ENCODE results near the gene CDS2. TPM values are rescaled to one million over a fixed set of nuclear protein-coding genes. Genes with fewer than 3 reads are reported as not detected.

CDS2 gene
- total and polyA plus RNA-seq, 2 of the 13 experiments (the other 11 are each of a cell fraction or from before 2014, with no cell fraction given): 81.3 to 153 TPM

GRCh38 chr20:5126512-5127203 lies at the start of gene CDS2 (continued):
- TF ChIP-seq SMAD3 (CRISPR knock-in tag; IDR thresholded peaks at IDR 0.05): peak; percentile 96
- no peak for TF ChIP-seq ZNF432 (CRISPR knock-in tag; IDR thresholded peaks at IDR 0.05; ENCODE audit: borderline replicate concordance)
- TF ChIP-seq FLYWCH1 (CRISPR knock-in tag; IDR thresholded peaks at IDR 0.05): no peak
- TF ChIP-seq AGO2 (optimal IDR thresholded peaks at IDR 0.05; ENCODE audit: low read depth, low read length): peak; percentile 92
- TF ChIP-seq STAT5B (CRISPR knock-in tag; IDR thresholded peaks at IDR 0.05): no peak
- no peak for TF ChIP-seq GZF1 (CRISPR knock-in tag; IDR thresholded peaks at IDR 0.05)
- peak; percentile 68; the same call in 1 of the 2 replicates for TF ChIP-seq KLF15 (CRISPR knock-in tag; IDR thresholded peaks at IDR 0.05; ENCODE audit: borderline replicate concordance)
- no peak for TF ChIP-seq MBNL3 (CRISPR knock-in tag; conservative IDR thresholded peaks at IDR 0.05)
- TF ChIP-seq LCORL (IDR thresholded peaks at IDR 0.05): no peak
- TF ChIP-seq LCORL (CRISPR knock-in tag; IDR thresholded peaks at IDR 0.05): peak; percentile 92
- peak; percentile 96 for TF ChIP-seq SNAPC2 (CRISPR knock-in tag; IDR thresholded peaks at IDR 0.05)
- TF ChIP-seq ZNF329 (CRISPR knock-in tag; IDR thresholded peaks at IDR 0.05; ENCODE audit: low read depth): peak; percentile 70; the same call in 1 of the 2 replicates
- TF ChIP-seq ZNF512 (CRISPR knock-in tag; IDR thresholded peaks at IDR 0.05): no peak; the same call in 1 of the 2 replicates
- TF ChIP-seq ETV6 (CRISPR knock-in tag; conservative IDR thresholded peaks at IDR 0.05): peak; percentile 69; the same call in 1 of the 2 replicates
- no peak for TF ChIP-seq AKAP8 (CRISPR knock-in tag; IDR thresholded peaks at IDR 0.05)
- TF ChIP-seq, protein P1, sequence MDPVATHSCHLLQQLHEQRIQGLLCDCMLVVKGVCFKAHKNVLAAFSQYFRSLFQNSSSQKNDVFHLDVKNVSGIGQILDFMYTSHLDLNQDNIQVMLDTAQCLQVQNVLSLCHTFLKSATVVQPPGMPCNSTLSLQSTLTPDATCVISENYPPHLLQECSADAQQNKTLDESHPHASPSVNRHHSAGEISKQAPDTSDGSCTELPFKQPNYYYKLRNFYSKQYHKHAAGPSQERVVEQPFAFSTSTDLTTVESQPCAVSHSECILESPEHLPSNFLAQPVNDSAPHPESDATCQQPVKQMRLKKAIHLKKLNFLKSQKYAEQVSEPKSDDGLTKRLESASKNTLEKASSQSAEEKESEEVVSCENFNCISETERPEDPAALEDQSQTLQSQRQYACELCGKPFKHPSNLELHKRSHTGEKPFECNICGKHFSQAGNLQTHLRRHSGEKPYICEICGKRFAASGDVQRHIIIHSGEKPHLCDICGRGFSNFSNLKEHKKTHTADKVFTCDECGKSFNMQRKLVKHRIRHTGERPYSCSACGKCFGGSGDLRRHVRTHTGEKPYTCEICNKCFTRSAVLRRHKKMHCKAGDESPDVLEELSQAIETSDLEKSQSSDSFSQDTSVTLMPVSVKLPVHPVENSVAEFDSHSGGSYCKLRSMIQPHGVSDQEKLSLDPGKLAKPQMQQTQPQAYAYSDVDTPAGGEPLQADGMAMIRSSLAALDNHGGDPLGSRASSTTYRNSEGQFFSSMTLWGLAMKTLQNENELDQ (CRISPR knock-in tag; IDR thresholded peaks at IDR 0.05; ENCODE audit: borderline replicate concordance): no peak
- TF ChIP-seq KLF12 (CRISPR knock-in tag; IDR thresholded peaks at IDR 0.05; ENCODE audit: borderline replicate concordance): peak; percentile 99
- peak; percentile 28; the same call in 1 of the 2 replicates for TF ChIP-seq ZNF629 (CRISPR knock-in tag; conservative IDR thresholded peaks at IDR 0.05)
- TF ChIP-seq ZNF891 (CRISPR knock-in tag; IDR thresholded peaks at IDR 0.05): no peak; the same call in 1 of the 2 replicates
- TF ChIP-seq, protein P2, sequence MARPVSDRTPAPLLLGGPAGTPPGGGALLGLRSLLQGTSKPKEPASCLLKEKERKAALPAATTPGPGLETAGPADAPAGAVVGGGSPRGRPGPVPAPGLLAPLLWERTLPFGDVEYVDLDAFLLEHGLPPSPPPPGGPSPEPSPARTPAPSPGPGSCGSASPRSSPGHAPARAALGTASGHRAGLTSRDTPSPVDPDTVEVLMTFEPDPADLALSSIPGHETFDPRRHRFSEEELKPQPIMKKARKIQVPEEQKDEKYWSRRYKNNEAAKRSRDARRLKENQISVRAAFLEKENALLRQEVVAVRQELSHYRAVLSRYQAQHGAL (CRISPR knock-in tag; IDR thresholded peaks at IDR 0.05; ENCODE audit: not compliant biosample characterization): peak; percentile 79
- TF ChIP-seq NR2F2 (IDR thresholded peaks at IDR 0.05; ENCODE audit: borderline replicate concordance, low read depth): peak; percentile 79; the same call in 1 of the 2 replicates
- TF ChIP-seq CHCHD3 (CRISPR knock-in tag; IDR thresholded peaks at IDR 0.05): no peak
- TF ChIP-seq SRSF1 (optimal IDR thresholded peaks at IDR 0.05; ENCODE audit: low read depth, low read length): no peak
- peak; percentile 30; the same call in 1 of the 2 replicates for TF ChIP-seq ZNF670 (CRISPR knock-in tag; IDR thresholded peaks at IDR 0.05; ENCODE audit: borderline replicate concordance)
- peak; percentile 88; the same call in 1 of the 2 replicates for TF ChIP-seq SRY (CRISPR knock-in tag; IDR thresholded peaks at IDR 0.05)
- TF ChIP-seq, protein P3, sequence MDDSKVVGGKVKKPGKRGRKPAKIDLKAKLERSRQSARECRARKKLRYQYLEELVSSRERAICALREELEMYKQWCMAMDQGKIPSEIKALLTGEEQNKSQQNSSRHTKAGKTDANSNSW (CRISPR knock-in tag; IDR thresholded peaks at IDR 0.05; ENCODE audit: borderline replicate concordance): no peak; the same call in 1 of the 2 replicates
- TF ChIP-seq ZNF549 (CRISPR knock-in tag; IDR thresholded peaks at IDR 0.05): 0 out of 2 replicates have a peak, but pooled peaks have one; percentile 32

All from HepG2 (cell line).